Measurements from ENCODE around the gene ZNF263. TPM values are rescaled to one million over a fixed set of nuclear protein-coding genes. Genes with fewer than 3 reads are reported as not detected.

The ZNF263 gene
- total RNA-seq, result 10 to 100 TPM; 44.6 to 62.2 (median 60.6) TPM

DNA sequence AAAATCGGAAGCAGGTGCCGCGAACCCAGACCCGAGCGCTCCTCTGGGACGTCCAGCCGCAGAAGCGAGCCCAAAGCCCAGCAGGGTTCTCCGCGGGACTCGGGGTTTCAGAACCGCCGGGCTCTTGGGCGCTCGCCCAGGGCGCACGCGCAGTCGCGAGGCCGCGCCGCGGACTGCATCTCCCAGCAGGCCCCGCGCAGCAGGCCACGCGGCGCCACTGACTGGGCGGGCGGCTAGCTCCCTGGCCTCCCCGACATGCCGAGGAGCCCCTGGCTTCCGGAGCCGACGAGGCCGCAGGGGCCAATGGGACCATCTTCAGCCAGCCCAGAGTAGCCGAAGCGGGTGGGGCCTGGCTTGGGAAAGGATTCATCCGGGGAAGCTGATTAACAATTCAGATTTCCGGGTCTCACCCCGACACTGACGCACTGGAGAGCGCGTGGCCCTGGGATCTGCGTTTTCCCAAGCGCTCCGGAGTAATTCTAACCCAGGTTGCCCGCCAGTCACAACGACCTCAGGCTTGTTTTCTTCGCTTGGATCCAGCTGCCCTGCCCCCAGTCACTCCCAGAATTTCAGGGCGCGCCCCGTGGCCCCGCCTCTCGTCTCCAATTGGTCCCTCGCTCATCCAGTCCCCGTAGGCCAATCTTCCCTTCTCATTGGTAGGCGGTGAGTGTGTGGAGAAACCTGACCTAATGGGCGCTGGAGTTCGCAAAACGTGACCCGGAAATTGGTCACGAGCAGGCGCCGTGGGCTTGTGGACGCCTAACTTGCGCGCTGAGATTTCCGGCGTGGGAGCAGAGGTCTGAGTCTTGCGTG is at the start of gene ZNF263:
Gene ZNF263, plus strand, starts transcription at position 762 of the 813 bp plus-strand sequence. CDS start 328 bp downstream, outside the sequence.
- WGBS, 2 donors, result 0 to 1% methylated on average over 32 to 33 of the region's 72 CpGs
- peak; percentile 36 to 63 for TF ChIP-seq POLR2A (IDR thresholded peaks at IDR 0.05)
- TF ChIP-seq, protein P1, sequence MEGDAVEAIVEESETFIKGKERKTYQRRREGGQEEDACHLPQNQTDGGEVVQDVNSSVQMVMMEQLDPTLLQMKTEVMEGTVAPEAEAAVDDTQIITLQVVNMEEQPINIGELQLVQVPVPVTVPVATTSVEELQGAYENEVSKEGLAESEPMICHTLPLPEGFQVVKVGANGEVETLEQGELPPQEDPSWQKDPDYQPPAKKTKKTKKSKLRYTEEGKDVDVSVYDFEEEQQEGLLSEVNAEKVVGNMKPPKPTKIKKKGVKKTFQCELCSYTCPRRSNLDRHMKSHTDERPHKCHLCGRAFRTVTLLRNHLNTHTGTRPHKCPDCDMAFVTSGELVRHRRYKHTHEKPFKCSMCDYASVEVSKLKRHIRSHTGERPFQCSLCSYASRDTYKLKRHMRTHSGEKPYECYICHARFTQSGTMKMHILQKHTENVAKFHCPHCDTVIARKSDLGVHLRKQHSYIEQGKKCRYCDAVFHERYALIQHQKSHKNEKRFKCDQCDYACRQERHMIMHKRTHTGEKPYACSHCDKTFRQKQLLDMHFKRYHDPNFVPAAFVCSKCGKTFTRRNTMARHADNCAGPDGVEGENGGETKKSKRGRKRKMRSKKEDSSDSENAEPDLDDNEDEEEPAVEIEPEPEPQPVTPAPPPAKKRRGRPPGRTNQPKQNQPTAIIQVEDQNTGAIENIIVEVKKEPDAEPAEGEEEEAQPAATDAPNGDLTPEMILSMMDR (IDR thresholded peaks at IDR 0.05), result peak in 1 of 6 experiments; percentile 5
- intact Hi-C loops (cut with DNase I), result loop anchor here (5.0 to 10.0 kb wide), 2 partner anchors 48 to 219 kb away; partner anchors contain the start of genes CLUAP1 and ZNF200
- peaks cover 8 to 13% of the 10 kb centered on the region in 2 donors for H3K36me3 ChIP-seq
- no peaks in the 10 kb centered on the region for H3K27me3 ChIP-seq
- H3K4me1 ChIP-seq, result peaks cover 14 to 21% of the 10 kb centered on the region in 2 donors
- H3K27ac ChIP-seq, result peak within 1 kb of the TSS; percentile 94 to 99 (median 97)
- no peaks in the 10 kb centered on the region for H3K9me3 ChIP-seq
- H3K4me3 ChIP-seq (replicated peaks in 1 of 3), result peak within 1 kb of the TSS; percentile 86 to 98 (median 91)
- DNase-seq, result peak; percentile 95 to 96

DNA sequence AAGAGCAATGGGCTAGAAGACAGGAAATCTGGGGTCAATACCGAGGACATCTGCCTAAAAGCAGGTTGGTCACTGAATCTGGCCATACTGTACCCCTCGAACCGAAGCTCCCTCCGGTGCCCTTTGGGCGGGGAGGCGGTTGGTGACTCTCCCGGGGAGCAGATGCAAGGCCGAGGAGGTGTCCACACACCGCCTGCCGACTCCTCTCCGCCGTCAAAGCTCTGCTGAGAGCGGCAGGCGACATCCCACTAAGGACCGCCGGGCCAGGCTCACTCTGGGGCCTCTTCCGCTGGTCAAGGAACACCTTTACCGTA is 48.8 kb upstream of the ZNF263 start:
- Histone ChIP-seq H3K4me3 (replicated peaks in 1 of 3) (peak overlapping the region; percentile 34 to 93 (median 63)), H3K9me3 (no peaks in the 10 kb centered on the region), H3K36me3 (peaks cover 25 to 31% of the 10 kb centered on the region in 2 donors), H3K4me1 (peaks cover 8 to 11% of the 10 kb centered on the region in 2 donors), H3K27ac (peak overlapping the region; percentile 86 to 93 (median 92)), H3K27me3 (no peaks in the 10 kb centered on the region)
- 2 to 6% methylated on average over 12 to 16 of the region's 18 CpGs for WGBS, 2 donors
- TF ChIP-seq, protein P1 (IDR thresholded peaks at IDR 0.05), result no peak
- no peak for TF ChIP-seq POLR2A (IDR thresholded peaks at IDR 0.05)
- no peak for DNase-seq
- intact Hi-C loops (cut with DNase I), result loop anchor here (10.0 kb wide), 1 partner anchor 50 kb away; the partner anchor contains the start of gene ZNF263

DNA sequence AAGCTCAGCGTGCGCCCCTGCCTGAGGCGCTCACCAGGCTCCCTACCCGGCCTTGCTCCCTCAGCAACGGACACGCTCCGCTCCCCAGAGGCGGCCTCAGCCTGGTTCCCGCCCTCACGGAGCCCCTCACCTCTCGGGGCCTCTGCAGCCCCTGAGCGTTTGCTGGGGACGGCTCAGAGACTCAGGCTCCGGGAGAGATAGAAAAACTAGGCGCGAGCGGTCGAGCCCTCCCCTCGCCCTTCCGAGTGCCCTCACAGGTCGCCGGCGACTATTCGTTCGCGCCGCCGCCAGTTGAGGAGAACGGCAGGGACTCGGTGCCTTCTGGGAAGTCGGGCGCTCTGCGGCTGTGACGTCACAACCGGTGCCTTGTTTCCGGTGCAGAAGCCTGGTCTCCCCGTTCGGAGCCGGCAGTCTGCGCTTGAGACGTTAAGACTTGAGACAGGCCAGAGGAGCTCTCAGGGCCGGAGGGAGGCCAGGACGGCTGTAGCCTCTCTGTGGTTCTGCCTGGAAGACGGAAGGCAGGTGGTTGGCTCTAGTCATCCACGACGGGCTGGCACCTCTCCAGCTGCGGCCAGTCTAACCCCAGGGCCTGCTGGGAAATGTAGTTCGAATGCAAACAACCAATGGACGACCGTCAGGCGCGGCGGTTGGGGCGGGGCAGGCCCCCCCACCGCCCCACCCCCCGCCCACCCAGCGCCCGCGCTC is 48.3 kb upstream of the ZNF263 start, which contains the start of gene ZNF200:
Gene ZNF200, minus strand, starts transcription at position 302 of the 705 bp plus-strand sequence. CDS start 1,403 bp downstream, outside the sequence.
- peak in 1 of 2 donors; percentile 49 for TF ChIP-seq POLR2A (IDR thresholded peaks at IDR 0.05)
- TF ChIP-seq, protein P1 (IDR thresholded peaks at IDR 0.05), result peak in 1 of 6 experiments; percentile 24
- 1% methylated on average over 27 to 29 of the region's 59 CpGs for WGBS, 2 donors
- Histone ChIP-seq H3K36me3 (peaks cover 25 to 27% of the 10 kb centered on the region in 2 donors), H3K27ac (peak within 1 kb of the TSS; percentile 86 to 93 (median 92)), H3K9me3 (no peaks in the 10 kb centered on the region), H3K4me3 (replicated peaks in 1 of 3) (peak within 1 kb of the TSS; percentile 34 to 93 (median 63)), H3K27me3 (no peaks in the 10 kb centered on the region), H3K4me1 (peaks cover 8 to 11% of the 10 kb centered on the region in 2 donors)
- peak; percentile 96 to 97 for DNase-seq
- intact Hi-C loops (cut with DNase I), result loop anchor here (10.0 kb wide), 1 partner anchor 50 kb away; the partner anchor contains the start of gene ZNF263

DNA sequence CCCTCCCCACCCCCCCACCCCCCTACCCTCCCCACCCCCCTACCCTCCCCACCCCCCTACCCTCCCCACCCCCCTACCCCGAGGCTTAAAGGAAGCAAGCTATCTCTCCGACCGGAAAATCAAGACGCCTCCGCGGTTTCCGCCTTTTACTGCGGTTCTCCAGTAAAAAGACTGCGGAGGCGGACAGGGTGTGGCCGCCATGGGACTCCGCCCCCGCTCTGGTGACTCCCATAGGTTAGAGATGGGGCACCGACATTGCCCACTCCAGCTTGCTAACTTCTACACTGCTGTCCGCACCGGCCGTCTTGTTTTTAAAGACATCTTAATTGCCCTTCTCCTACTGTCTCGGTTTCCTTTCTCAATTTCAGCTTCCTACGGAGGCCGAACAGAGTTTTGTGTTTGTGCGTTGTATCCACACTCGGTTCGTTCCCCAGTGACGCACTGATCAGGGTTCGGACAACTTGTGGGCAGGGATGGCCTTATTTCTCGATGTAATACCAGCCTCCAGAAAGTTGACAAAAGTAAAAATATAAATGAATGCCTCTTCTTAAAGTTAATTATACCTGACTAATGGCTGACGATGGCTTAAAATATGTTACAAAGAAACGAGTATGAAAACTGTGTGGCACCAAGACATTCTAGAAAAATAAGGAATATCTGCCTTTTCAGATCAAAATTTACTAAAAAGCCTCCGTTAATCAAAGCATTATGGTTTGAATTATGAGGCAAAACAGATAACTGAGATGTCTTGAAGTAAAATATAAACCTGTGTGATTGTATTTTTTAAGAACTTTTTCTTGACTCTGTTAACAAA is 47.2 kb upstream of the ZNF263 start:
- Histone ChIP-seq H3K27ac (no peak overlapping the region), H3K9me3 (no peaks in the 10 kb centered on the region), H3K4me1 (peaks cover 8 to 11% of the 10 kb centered on the region in 2 donors), H3K4me3 (replicated peaks in 1 of 3) (no peak overlapping the region), H3K27me3 (no peaks in the 10 kb centered on the region), H3K36me3 (peaks cover 15 to 16% of the 10 kb centered on the region in 2 donors)
- WGBS, 2 donors, result 88 to 90% methylated on average over 28 of the region's 29 CpGs
- DNase-seq, result peak; percentile 10 to 23
- TF ChIP-seq POLR2A (IDR thresholded peaks at IDR 0.05), result no peak
- TF ChIP-seq, protein P1 (IDR thresholded peaks at IDR 0.05), result no peak
- intact Hi-C loops (cut with DNase I), result loop anchor here (10.0 kb wide), 1 partner anchor 49 kb away; the partner anchor contains the start of gene ZNF263

Data from thyroid gland (tissue), 4 donors.